Ovary (tissue), 9 donors: ENCODE data around the gene SEPTIN11. TPM values are rescaled to one million over a fixed set of nuclear protein-coding genes. Genes with fewer than 3 reads are reported as not detected.

Experiments used
- DNase-seq, 5 donors: peaks; one replicate each; pipeline ENCODE4 v3.0.0-alpha.2; 2019 to 2020
- H3K27ac ChIP-seq, 2 donors: fragments of 200-600 bp; one replicate each; pipeline versions ENCODE4 v1.5.1 to v1.8.0; 2019 to 2022
- H3K27me3 ChIP-seq: fragments of 200-600 bp; one replicate; pipeline ENCODE4 v1.8.0; 2022
- H3K36me3 ChIP-seq: fragments of 200-600 bp; sonication (generic); one replicate; pipeline ENCODE4 v1.5.1; 2019
- H3K4me1 ChIP-seq: one replicate; pipeline ENCODE4 v1.8.1; 2013; ENCODE audit warnings: mild to moderate bottlenecking, moderate library complexity; ENCODE audit not compliant: insufficient read depth
- H3K4me3 ChIP-seq: fragments of 200-600 bp; sonication (generic); one replicate; pipeline ENCODE4 v1.5.1; 2017
- H3K9me3 ChIP-seq, 2 donors: fragments of 200-600 bp in 1 of 2; sonication (generic) in 1 of 2; one replicate each; pipeline versions ENCODE4 v1.5.1 to v1.8.1; 2013 to 2019; ENCODE audit warnings: mild to moderate bottlenecking in 1 of 2, moderate library complexity in 1 of 2
- CTCF ChIP-seq, 3 donors: fragments of 450-650 bp in 2 of 3; fragments of 200-600 bp in 1 of 3; IDR thresholded peaks; one replicate each; pipeline versions ENCODE4 v1.5.1 to v1.8.0; 2016 to 2022; ENCODE audit warnings: antibody characterized with exemption in 3 of 3, mild to moderate bottlenecking in 1 of 3
- EP300 ChIP-seq: sonication (generic); formaldehyde crosslinking; IDR thresholded peaks from one replicate; pipeline ENCODE4 v1.6.1; 2017; ENCODE audit warnings: antibody characterized with exemption
- POLR2A ChIP-seq: fragments of 450-650 bp; IDR thresholded peaks from one replicate; pipeline ENCODE4 v1.6.1; 2017; ENCODE audit warnings: antibody characterized with exemption, mild to moderate bottlenecking, moderate library complexity
- WGBS, 3 donors: extraction: QIAGEN DNeasy Blood & Tissue Kit in 1 of 3; methylation state at CpG; one replicate each; pipeline versions ENCODE4 v1.1.5 to v1.1.7; 2013 to 2017; 5-methylcytosine and 5-hydroxymethylcytosine counted together
- intact Hi-C, 4 donors: fragments of 100-400 bp; cut with DNase I; formaldehyde crosslinking; loops; one replicate each; pipeline versions ENCODE4 v1.11.0 to v1.15.1; 2022 to 2023
- polyA plus RNA-seq, 2 donors: library from polyadenylated mRNA; stranded (reverse); fragments of 200-250 nt in 1 of 2; fragments of 350-450 nt in 1 of 2; fragmentation: Illumina TruSeq in 1 of 2; extraction: RNeasy Lipid Tissue Mini Kit (QIAGEN cat#74804) in 1 of 2; gene quantifications; one replicate each; pipeline ENCODE4 v1.2.3, GENCODE V29; 2013 to 2014
- total RNA-seq, 7 donors: library from RNA; depleted of rRNA in 2 of 7; stranded (reverse); fragments of >200 nt in 2 of 7; fragmentation: NEBNext Ultra II Directional in 3 of 7; extraction: Animal tissue kit (Norgen Biotek cat#: 25700) in 3 of 7; gene quantifications; one replicate each; pipeline versions ENCODE4 v1.1.0 to v1.2.4, GENCODE V29; 2016 to 2023
- donor health status: DM: no; HTN: no; CAD: no; lungs with moderate emphysema.
- donor health status: DM: no; HTN: no; CAD: no.
- donor health status: Bipolar disorder and iron deficiency.
- donor health status: DM: yes; HTN: yes; CAD: no.
- donor health status: DM: no; HTN: no; CAD: no.
- donor health status: DM: yes; HTN: yes; CAD: no.

The SEPTIN11 gene
- total and polyA plus RNA-seq, 9 donors: 24.3 to 86.0 (median 50.2) TPM

GRCh38 chr4:76993787-76994641, 44.5 kb downstream of the SEPTIN11 start:
- no peak for DNase-seq
- WGBS, 3 donors: 71 to 93% (median 92%) methylated on average over 10 of the region's 10 CpGs
- Histone ChIP-seq H3K4me1 (peaks cover 2% of the 10 kb centered on the region), H3K4me3 (no peak overlapping the region), H3K27ac (no peak overlapping the region), H3K36me3 (no peaks in the 10 kb centered on the region), H3K27me3 (no peaks in the 10 kb centered on the region), H3K9me3 (no peaks in the 10 kb centered on the region)
- TF ChIP-seq EP300 (no peak), CTCF (IDR thresholded peaks at IDR 0.05) (no peak), POLR2A (no peak)
- intact Hi-C loops: no loop called here

- TF ChIP-seq EP300: no peak
- TF ChIP-seq POLR2A: no peak
- TF ChIP-seq CTCF (IDR thresholded peaks at IDR 0.05): no peak
- DNase-seq: no peak
- intact Hi-C loops: no loop called here
- 88 to 91% (median 89%) methylated on average over 1 of the region's 1 CpG for WGBS, 3 donors
- Histone ChIP-seq H3K4me3 (no peak overlapping the region), H3K9me3 (no peaks in the 10 kb centered on the region), H3K27me3 (no peaks in the 10 kb centered on the region), H3K27ac (no peak overlapping the region), H3K36me3 (no peaks in the 10 kb centered on the region), H3K4me1 (peaks cover 2% of the 10 kb centered on the region)
These were observed 46.2 kb downstream of the SEPTIN11 start for GRCh38 chr4:76995776-76996175.

- Histone ChIP-seq H3K36me3 (no peaks in the 10 kb centered on the region), H3K9me3 (no peaks in the 10 kb centered on the region), H3K27me3 (no peaks in the 10 kb centered on the region), H3K4me1 (peaks cover 2% of the 10 kb centered on the region), H3K4me3 (no peak overlapping the region), H3K27ac (no peak overlapping the region)
- TF ChIP-seq EP300: no peak
- no peak for TF ChIP-seq POLR2A
- TF ChIP-seq CTCF (IDR thresholded peaks at IDR 0.05): no peak
- intact Hi-C loops: no loop called here
- WGBS, 3 donors: 95 to 97% (median 95%) methylated on average over 2 of the region's 2 CpGs
- DNase-seq: no peak
These were observed 46.9 kb downstream of the SEPTIN11 start for GRCh38 chr4:76996445-76996844.

- Histone ChIP-seq H3K27me3 (no peaks in the 10 kb centered on the region), H3K4me3 (no peak overlapping the region), H3K4me1 (peaks cover 2% of the 10 kb centered on the region), H3K27ac (no peak overlapping the region), H3K9me3 (no peaks in the 10 kb centered on the region), H3K36me3 (no peaks in the 10 kb centered on the region)
- 95 to 97% (median 97%) methylated on average over 1 of the region's 1 CpG for WGBS, 3 donors
- DNase-seq: no peak
- no peak for TF ChIP-seq CTCF (IDR thresholded peaks at IDR 0.05)
- TF ChIP-seq POLR2A: no peak
- TF ChIP-seq EP300: no peak
- intact Hi-C loops: no loop called here
These were observed 47.5 kb downstream of the SEPTIN11 start for GRCh38 chr4:76997077-76997476.
